Measurements from ENCODE around the gene CAP2. TPM values are rescaled to one million over a fixed set of nuclear protein-coding genes. Genes with fewer than 3 reads are reported as not detected.

The CAP2 gene
- total RNA-seq, 4 donors from 2014 or later, result 4.8 to 10.1 (median 7.8) TPM

GRCh38 chr6:17450832-17451231, 57.4 kb downstream of the CAP2 start:
- in situ Hi-C loops (cut with MboI; ENCODE audit: low pct_ligation_motif_present in 1 of 4, low pct_unique_long_range_greater_than_20kb in 1 of 4, low sequenced_read_pairs in 3 of 4), result no loop called here
- 13 to 43% methylated on average over 4 to 5 of the region's 5 CpGs for WGBS, 2 donors (ENCODE audit: low coverage in 1 of 2)
- H3K27me3 ChIP-seq, result no peaks in the 10 kb centered on the region

GRCh38 chr6:17452096-17452495, 58.7 kb downstream of the CAP2 start:
- TF ChIP-seq POLR2A (IDR thresholded peaks at IDR 0.05) (no peak), CTCF (IDR thresholded peaks at IDR 0.05) (no peak), EP300 (IDR thresholded peaks at IDR 0.05; ENCODE audit: low read depth) (no peak), POLR2AphosphoS5 (IDR thresholded peaks at IDR 0.05) (no peak)

More at GRCh38 chr6:17450832-17451231, 57.4 kb downstream of the CAP2 start:
- Histone ChIP-seq H3K4me1 (no peaks in the 10 kb centered on the region), H3K4me3 (no peak overlapping the region), H3K36me3 (no peaks in the 10 kb centered on the region), H3K9me3 (no peaks in the 10 kb centered on the region), H3K27ac (no peak overlapping the region)
- no peak for DNase-seq
- intact Hi-C loops (cut with DNase I; ENCODE audit: low total_unique reads), result no loop called here
- no peak for TF ChIP-seq POLR2AphosphoS5 (IDR thresholded peaks at IDR 0.05)

GRCh38 chr6:17454316-17455005, 61.1 kb downstream of the CAP2 start:
- H3K27ac ChIP-seq, result no peak overlapping the region
- intact Hi-C loops (cut with DNase I; ENCODE audit: low total_unique reads), result loop anchor here (1.0 kb wide), 1 partner anchor 43 kb away; no protein-coding TSS in a partner anchor
- WGBS, 2 donors (ENCODE audit: low coverage in 1 of 2), result 76 to 80% methylated on average over 6 to 7 of the region's 7 CpGs

More at GRCh38 chr6:17452096-17452495, 58.7 kb downstream of the CAP2 start:
- no peaks in the 10 kb centered on the region for H3K9me3 ChIP-seq
- intact Hi-C loops (cut with DNase I; ENCODE audit: low total_unique reads), result no loop called here
- H3K4me1 ChIP-seq, result no peaks in the 10 kb centered on the region
- H3K27me3 ChIP-seq, result no peaks in the 10 kb centered on the region
- no peak overlapping the region for H3K27ac ChIP-seq
- no peaks in the 10 kb centered on the region for H3K36me3 ChIP-seq
- DNase-seq, result no peak
- H3K4me3 ChIP-seq, result no peak overlapping the region
- 90 to 93% methylated on average over 6 of the region's 6 CpGs for WGBS, 2 donors (ENCODE audit: low coverage in 1 of 2)
- in situ Hi-C loops (cut with MboI; ENCODE audit: low pct_ligation_motif_present in 1 of 4, low pct_unique_long_range_greater_than_20kb in 1 of 4, low sequenced_read_pairs in 3 of 4), result no loop called here

GRCh38 chr6:17455919-17456318, 62.5 kb downstream of the CAP2 start:
- no peak overlapping the region for H3K4me3 ChIP-seq
- no peak overlapping the region for H3K27ac ChIP-seq
- no peaks in the 10 kb centered on the region for H3K4me1 ChIP-seq
- WGBS, 2 donors (ENCODE audit: low coverage in 1 of 2), result 90% methylated on average over 6 to 7 of the region's 7 CpGs
- intact Hi-C loops (cut with DNase I; ENCODE audit: low total_unique reads), result loop anchor here (1.0 kb wide), 1 partner anchor 45 kb away; no protein-coding TSS in a partner anchor
- H3K27me3 ChIP-seq, result no peaks in the 10 kb centered on the region
- H3K36me3 ChIP-seq, result no peaks in the 10 kb centered on the region
- DNase-seq, result no peak
- no peaks in the 10 kb centered on the region for H3K9me3 ChIP-seq
- TF ChIP-seq EP300 (IDR thresholded peaks at IDR 0.05; ENCODE audit: low read depth) (no peak), POLR2AphosphoS5 (IDR thresholded peaks at IDR 0.05) (no peak)
- in situ Hi-C loops (cut with MboI; ENCODE audit: low pct_ligation_motif_present in 1 of 4, low pct_unique_long_range_greater_than_20kb in 1 of 4, low sequenced_read_pairs in 3 of 4), result no loop called here

More at GRCh38 chr6:17454316-17455005, 61.1 kb downstream of the CAP2 start:
- Histone ChIP-seq H3K4me1 (no peaks in the 10 kb centered on the region), H3K4me3 (no peak overlapping the region), H3K36me3 (no peaks in the 10 kb centered on the region), H3K27me3 (no peaks in the 10 kb centered on the region), H3K9me3 (no peaks in the 10 kb centered on the region)
- DNase-seq, result no peak
- in situ Hi-C loops (cut with MboI; ENCODE audit: low pct_ligation_motif_present in 1 of 4, low pct_unique_long_range_greater_than_20kb in 1 of 4, low sequenced_read_pairs in 3 of 4), result no loop called here
- TF ChIP-seq POLR2AphosphoS5 (IDR thresholded peaks at IDR 0.05) (no peak), EP300 (IDR thresholded peaks at IDR 0.05; ENCODE audit: low read depth) (no peak), POLR2A (IDR thresholded peaks at IDR 0.05) (no peak), CTCF (IDR thresholded peaks at IDR 0.05) (no peak)

- Histone ChIP-seq H3K4me1 (no peaks in the 10 kb centered on the region), H3K9me3 (no peaks in the 10 kb centered on the region), H3K4me3 (no peak overlapping the region), H3K27ac (no peak overlapping the region), H3K27me3 (no peaks in the 10 kb centered on the region), H3K36me3 (no peaks in the 10 kb centered on the region)
- in situ Hi-C loops (cut with MboI; ENCODE audit: low pct_ligation_motif_present in 1 of 4, low pct_unique_long_range_greater_than_20kb in 1 of 4, low sequenced_read_pairs in 3 of 4) (no loop called here), intact Hi-C loops (cut with DNase I; ENCODE audit: low total_unique reads) (no loop called here)
- 75 to 80% methylated on average over 2 to 3 of the region's 3 CpGs for WGBS, 2 donors (ENCODE audit: low coverage in 1 of 2)
- DNase-seq, result no peak
- TF ChIP-seq EP300 (IDR thresholded peaks at IDR 0.05; ENCODE audit: low read depth) (no peak), POLR2A (IDR thresholded peaks at IDR 0.05) (no peak), CTCF (IDR thresholded peaks at IDR 0.05) (no peak), POLR2AphosphoS5 (IDR thresholded peaks at IDR 0.05) (no peak)
Observed at GRCh38 chr6:17456711-17457110, 63.3 kb downstream of the CAP2 start.

Data from transverse colon (tissue), 4 donors.